ENCODE results near the gene ATXN1. TPM values are rescaled to one million over a fixed set of nuclear protein-coding genes. Genes with fewer than 3 reads are reported as not detected.
A peak's percentile ranks its signal among the peaks of the same experiment; 100 is the strongest.

Gene ATXN1
- total and polyA plus RNA-seq, 7 donors = 1.3 to 50.9 (median 21.6) TPM

GRCh38 chr6:16313732-16314131, 447.5 kb downstream of the ATXN1 start:
- 91 to 95% (median 95%) methylated on average over 9 of the region's 9 CpGs for WGBS, 3 donors
- peaks cover 17% of the 10 kb centered on the region for H3K4me1 ChIP-seq
- peaks cover 0 to 6% of the 10 kb centered on the region in 2 donors for H3K36me3 ChIP-seq (ENCODE audit: insufficient read depth in 1 of 2, low read depth in 1 of 2)
- TF ChIP-seq CTCF (IDR thresholded peaks at IDR 0.05) = no peak
- no peak overlapping the region for H3K4me3 ChIP-seq
- ATAC-seq = no peak
- H3K27me3 ChIP-seq (ENCODE audit: insufficient read depth in 3 of 3, low read length in 2 of 3) = no peaks in the 10 kb centered on the region
- H3K9me3 ChIP-seq = no peaks in the 10 kb centered on the region
- no peak for DNase-seq
- intact Hi-C loops (cut with DNase I) = no loop called here
- H3K27ac ChIP-seq = no peak overlapping the region

- Histone ChIP-seq H3K36me3 (ENCODE audit: insufficient read depth in 1 of 2, low read depth in 1 of 2) (peaks cover 0 to 6% of the 10 kb centered on the region in 2 donors), H3K27me3 (ENCODE audit: insufficient read depth in 3 of 3, low read length in 2 of 3) (no peaks in the 10 kb centered on the region), H3K9me3 (no peaks in the 10 kb centered on the region), H3K4me1 (peaks cover under 1% of the 10 kb centered on the region), H3K27ac (no peak overlapping the region), H3K4me3 (no peak overlapping the region)
- intact Hi-C loops (cut with DNase I) = no loop called here
- ATAC-seq = peak in 2 of 4 donors; percentile 19 to 40
- WGBS, 3 donors = 64 to 95% (median 89%) methylated on average over 6 of the region's 6 CpGs
- TF ChIP-seq CTCF (IDR thresholded peaks at IDR 0.05) = no peak
- DNase-seq = no peak
Observed at GRCh38 chr6:16311763-16312162, 449.5 kb downstream of the ATXN1 start.

GRCh38 chr6:16306334-16306733, 454.9 kb downstream of the ATXN1 start:
- Histone ChIP-seq H3K27me3 (ENCODE audit: insufficient read depth in 3 of 3, low read length in 2 of 3) (no peaks in the 10 kb centered on the region), H3K4me1 (peaks cover 4% of the 10 kb centered on the region), H3K36me3 (ENCODE audit: insufficient read depth in 1 of 2, low read depth in 1 of 2) (peaks cover 0 to 10% of the 10 kb centered on the region in 2 donors), H3K27ac (no peak overlapping the region), H3K9me3 (no peaks in the 10 kb centered on the region), H3K4me3 (no peak overlapping the region)
- DNase-seq (no peak), ATAC-seq (no peak)
- intact Hi-C loops (cut with DNase I) = no loop called here
- WGBS, 3 donors = 85 to 88% (median 87%) methylated on average over 20 of the region's 20 CpGs
- TF ChIP-seq CTCF (IDR thresholded peaks at IDR 0.05) = no peak

GRCh38 chr6:16305788-16306187, 455.5 kb downstream of the ATXN1 start:
- Histone ChIP-seq H3K27me3 (ENCODE audit: insufficient read depth in 3 of 3, low read length in 2 of 3) (no peaks in the 10 kb centered on the region), H3K9me3 (no peaks in the 10 kb centered on the region), H3K4me1 (peaks cover 4% of the 10 kb centered on the region), H3K4me3 (no peak overlapping the region), H3K36me3 (ENCODE audit: insufficient read depth in 1 of 2, low read depth in 1 of 2) (peaks cover 0 to 10% of the 10 kb centered on the region in 2 donors), H3K27ac (no peak overlapping the region)
- no peak for TF ChIP-seq CTCF (IDR thresholded peaks at IDR 0.05)
- intact Hi-C loops (cut with DNase I) = no loop called here
- WGBS, 3 donors = 78 to 81% (median 81%) methylated on average over 19 of the region's 19 CpGs
- DNase-seq = no peak
- ATAC-seq = no peak

- Histone ChIP-seq H3K9me3 (no peaks in the 10 kb centered on the region), H3K27ac (no peak overlapping the region), H3K27me3 (ENCODE audit: insufficient read depth in 3 of 3, low read length in 2 of 3) (no peaks in the 10 kb centered on the region), H3K36me3 (ENCODE audit: insufficient read depth in 1 of 2, low read depth in 1 of 2) (peaks cover 0 to 10% of the 10 kb centered on the region in 2 donors), H3K4me3 (no peak overlapping the region), H3K4me1 (peaks cover 4% of the 10 kb centered on the region)
- TF ChIP-seq CTCF (IDR thresholded peaks at IDR 0.05) = no peak
- DNase-seq = no peak
- intact Hi-C loops (cut with DNase I) = no loop called here
- WGBS, 3 donors = 64 to 74% (median 67%) methylated on average over 7 of the region's 7 CpGs
- peak in 3 of 4 donors; percentile 49 to 62 (median 54) for ATAC-seq
Observed at GRCh38 chr6:16305246-16305725, 456.0 kb downstream of the ATXN1 start.

Measured in psoas muscle (tissue), 8 donors.